HCT116 (cell line): ENCODE data around the gene GOLGA7B. TPM values are rescaled to one million over a fixed set of nuclear protein-coding genes. Genes with fewer than 3 reads are reported as not detected.

Experiments
- ATAC-seq: fragments of 200-7000 bp; cut with Tn5 transposase; 2 replicates; pipeline ENCODE4 v1.9.1; 2020; ENCODE audit warnings: mild to moderate bottlenecking, moderate library complexity
- BruUV-seq: library from RNA; stranded (reverse); fragments of 400-500 nt; replicated peaks from 2 replicates; lab custom pipeline; 2021; lab: Mats Ljungman, UMichigan
- CTCF ChIA-PET: fragments of 300-600 bp; sonication (Branson Sonifier 250); formaldehyde crosslinking; loops from one replicate; lab custom pipeline; 2021; ENCODE audit warnings: antibody characterized with exemption; lab: Charles Lee
- POLR2A ChIA-PET: fragments of 300-600, 350-600 bp; sonication (Branson Sonifier 250); formaldehyde crosslinking; loops from one replicate; lab custom pipeline; 2021; ENCODE audit warnings: antibody characterized with exemption; lab: Charles Lee
- RAD21 ChIA-PET, 2 experiments: fragments of 300-600 bp; sonication (Branson Sonifier 250); formaldehyde crosslinking; loops; one replicate each; lab custom pipeline; 2023; ENCODE audit warnings: low total read pairs in 2 of 2; ENCODE audit not compliant: uncharacterized antibody in 2 of 2, unreplicated experiment in 2 of 2, low non-redundant PET in 1 of 2; lab: Charles Lee
- DNase-seq: peaks from one replicate; pipeline ENCODE4 v3.0.0-alpha.2; 2010; ENCODE audit warnings: low read depth, low spot score
- H2AFZ ChIP-seq: fragments of 200-600 bp; shearing (Covaris generic), sonication (generic); 2 replicates; pipeline ENCODE4 v1.6.1; 2017; ENCODE audit warnings: low read depth, mixed run types, mixed read lengths, antibody characterized with exemption, low read length; ENCODE audit not compliant: poor library complexity, severe bottlenecking
- H3K27ac ChIP-seq: 2 replicates; pipeline ENCODE4 v1.5.1; 2012; ENCODE audit warnings: low read depth, low read length
- H3K27me3 ChIP-seq: fragments of 200-600 bp; sonication (generic); 2 replicates; pipeline ENCODE4 v1.6.1; 2016; ENCODE audit warnings: mixed run types, low read length, mixed read lengths; ENCODE audit not compliant: insufficient read depth
- H3K36me3 ChIP-seq, 2 experiments: fragments of 200-500 bp in 1 of 2; fragments of 200-600 bp in 1 of 2; sonication (Bioruptor generic) in 1 of 2; sonication (generic) in 1 of 2; 2 replicates each; pipeline versions ENCODE4 v1.5.1 to v1.6.1; 2014 to 2016; ENCODE audit warnings: low read length in 2 of 2, inconsistent platforms in 1 of 2, mixed read lengths in 1 of 2, mixed run types in 1 of 2; ENCODE audit not compliant: insufficient read depth in 2 of 2, control insufficient read depth in 1 of 2
- H3K4me1 ChIP-seq, 2 experiments: fragments of 200-600 bp in 1 of 2; sonication (generic) in 1 of 2; 2 replicates each; pipeline versions ENCODE4 v1.5.1 to v1.6.1; 2012 to 2017; ENCODE audit warnings: low read length in 2 of 2, inconsistent platforms in 1 of 2, mild to moderate bottlenecking in 1 of 2, mixed read lengths in 1 of 2, mixed run types in 1 of 2, moderate library complexity in 1 of 2; ENCODE audit not compliant: insufficient read depth in 2 of 2, control insufficient read depth in 1 of 2
- H3K4me2 ChIP-seq: fragments of 200-600 bp; sonication (generic); 2 replicates; pipeline ENCODE4 v1.6.1; 2017; ENCODE audit warnings: mixed run types, low read length, mixed read lengths
- H3K4me3 ChIP-seq, 2 experiments: fragments of 200-600 bp in 1 of 2; sonication (generic) in 1 of 2; replicated peaks in 1 of 2; 2 replicates each; pipeline ENCODE4 v1.5.1; 2011 to 2016; ENCODE audit warnings: low read length in 2 of 2, control low read depth in 1 of 2, low read depth in 1 of 2, mild to moderate bottlenecking in 1 of 2, mixed read lengths in 1 of 2, mixed run types in 1 of 2
- H3K79me2 ChIP-seq: fragments of 200-600 bp; sonication (generic); 2 replicates; pipeline ENCODE4 v1.6.1; 2017; ENCODE audit warnings: mild to moderate bottlenecking, mixed run types, low read length, moderate library complexity, mixed read lengths; ENCODE audit not compliant: insufficient read depth
- H3K9ac ChIP-seq: fragments of 200-600 bp; sonication (generic); 2 replicates; pipeline ENCODE4 v1.6.1; 2016; ENCODE audit warnings: low read length, mixed read lengths
- H3K9me2 ChIP-seq: fragments of 200-600 bp; sonication (generic), shearing (Covaris generic); 2 replicates; pipeline ENCODE4 v1.6.1; 2017; ENCODE audit warnings: mixed run types, mild to moderate bottlenecking, moderate library complexity; ENCODE audit not compliant: insufficient read depth
- H3K9me3 ChIP-seq, 2 experiments: fragments of 200-500 bp in 1 of 2; fragments of 200-600 bp in 1 of 2; sonication (Bioruptor generic) in 1 of 2; sonication (generic) in 1 of 2; 2 replicates each; pipeline ENCODE4 v1.6.1; 2014 to 2017; ENCODE audit warnings: low read length in 2 of 2, mixed read lengths in 2 of 2, inconsistent platforms in 1 of 2, low read depth in 1 of 2, mild to moderate bottlenecking in 1 of 2, mixed run types in 1 of 2, moderate library complexity in 1 of 2; ENCODE audit not compliant: control insufficient read depth in 1 of 2, insufficient read depth in 1 of 2
- H4K20me1 ChIP-seq: fragments of 200-600 bp; sonication (generic), shearing (Covaris generic); 2 replicates; pipeline ENCODE4 v1.6.1; 2017; ENCODE audit warnings: mixed run types, mild to moderate bottlenecking, moderate library complexity; ENCODE audit not compliant: insufficient read depth
- EGR1 ChIP-seq: IDR thresholded peaks from 2 replicates; pipeline ENCODE4 v1.6.1; 2012; ENCODE audit warnings: low read depth
- EZH2 ChIP-seq: fragments of 200-600 bp; sonication (generic); IDR thresholded peaks from 2 replicates; pipeline ENCODE4 v1.6.1; 2017; ENCODE audit warnings: antibody characterized with exemption, mixed run types
- EZH2phosphoT487 ChIP-seq: fragments of 200-600 bp; IDR thresholded peaks from 2 replicates; pipeline ENCODE4 v1.6.1; 2018; ENCODE audit warnings: antibody characterized with exemption, borderline replicate concordance
- POLR2A ChIP-seq: IDR thresholded peaks from 2 replicates; pipeline ENCODE4 v1.7.0; 2011; ENCODE audit warnings: borderline replicate concordance; ENCODE audit not compliant: insufficient read depth, insufficient read length; ENCODE audit errors: extremely low read depth
- POLR2AphosphoS5 ChIP-seq: IDR thresholded peaks from 2 replicates; pipeline ENCODE4 v1.6.1; 2011; ENCODE audit warnings: mild to moderate bottlenecking, low read depth, low read length, moderate library complexity
- RAD21 ChIP-seq: IDR thresholded peaks from 2 replicates; pipeline ENCODE4 v1.6.1; 2012; ENCODE audit warnings: low read depth, mild to moderate bottlenecking
- SRF ChIP-seq: IDR thresholded peaks from 2 replicates; pipeline ENCODE4 v1.6.1; 2012; ENCODE audit warnings: low read depth
- YY1 ChIP-seq: IDR thresholded peaks from 2 replicates; pipeline ENCODE4 v1.6.1; 2011; ENCODE audit warnings: low read length, low read depth, moderate library complexity, mild to moderate bottlenecking; ENCODE audit not compliant: insufficient replicate concordance; ENCODE audit errors: extremely low read depth
- intact Hi-C: fragments of 100-400 bp; cut with micrococcal nuclease; formaldehyde crosslinking; loops from 2 replicates; pipeline ENCODE4 v1.10.0; 2022
- total RNA-seq: library from RNA; stranded (reverse); gene quantifications from one replicate; pipeline ENCODE4 v1.2.1, GENCODE V29; 2021; ENCODE audit not compliant: unreplicated experiment
- TF ChIP-seq, protein P1 (sequence below): IDR thresholded peaks from 2 replicates; pipeline ENCODE4 v1.6.1; 2011; ENCODE audit warnings: mild to moderate bottlenecking, low read length, moderate library complexity; ENCODE audit not compliant: insufficient replicate concordance; ENCODE audit errors: extremely low read depth
- TF ChIP-seq, protein P2 (sequence below), 3 experiments: fragments of 200-600 bp in 1 of 3; sonication (generic) in 1 of 3; IDR thresholded peaks in 2 of 3; conservative IDR thresholded peaks in 1 of 3; 2 replicates each; pipeline ENCODE4 v1.5.1; 2012 to 2017; ENCODE audit warnings: low read depth in 2 of 3, low read length in 2 of 3, antibody characterized with exemption in 1 of 3, borderline replicate concordance in 1 of 3, control low read depth in 1 of 3, mild to moderate bottlenecking in 1 of 3, mixed read lengths in 1 of 3, mixed run types in 1 of 3, moderate library complexity in 1 of 3; ENCODE audit not compliant: insufficient read depth in 1 of 3

The GOLGA7B gene
- total RNA-seq, 1 experiment from 2014 or later = 1.0 TPM

GRCh38 chr10:97914837-97915211, 65.2 kb downstream of the GOLGA7B start:
- ChIA-PET CTCF (interaction anchor here (0.6 to 5.6 kb wide), 9 partner anchors 10 to 553 kb away, joined by 3 to 76 read pairs (median 3); no protein-coding TSS in a partner anchor), POLR2A (no interaction called here), RAD21 (interaction anchor here (0.6 to 2.1 kb wide), 6 partner anchors 44 to 408 kb away, joined by 3 to 13 read pairs (median 6); no protein-coding TSS in a partner anchor)
- Histone ChIP-seq H2AFZ (peak overlapping the region; percentile 75), H3K27ac (no peak overlapping the region; the same call in 1 of the 2 replicates), H3K79me2 (no peaks in the 10 kb centered on the region), H3K4me1 (peaks cover 3 to 9% of the 10 kb centered on the region in 2 experiments; a peak in 3 of 4 replicates), H3K4me2 (peak overlapping the region; percentile 57), H3K9ac (no peak overlapping the region), H3K4me3 (no peak overlapping the region), H4K20me1 (no peaks in the 10 kb centered on the region), H3K9me3 (no peaks in the 10 kb centered on the region), H3K9me2 (no peaks in the 10 kb centered on the region), H3K27me3 (peaks cover 5% of the 10 kb centered on the region; the same call in 1 of the 2 replicates)
- ATAC-seq (peak; percentile 98), DNase-seq (peak; percentile 58)
- intact Hi-C loops = loop anchor here (1.0 to 10.0 kb wide), 4 partner anchors 126 to 750 kb away; no protein-coding TSS in a partner anchor
- no TSS peak for BruUV-seq
- TF ChIP-seq POLR2A (no peak), YY1 (peak; percentile 65), EZH2phosphoT487 (no peak), EGR1 (no peak), EZH2 (no peak), SRF (no peak), POLR2AphosphoS5 (no peak), RAD21 (peak; percentile 99)
- TF ChIP-seq, protein P1, sequence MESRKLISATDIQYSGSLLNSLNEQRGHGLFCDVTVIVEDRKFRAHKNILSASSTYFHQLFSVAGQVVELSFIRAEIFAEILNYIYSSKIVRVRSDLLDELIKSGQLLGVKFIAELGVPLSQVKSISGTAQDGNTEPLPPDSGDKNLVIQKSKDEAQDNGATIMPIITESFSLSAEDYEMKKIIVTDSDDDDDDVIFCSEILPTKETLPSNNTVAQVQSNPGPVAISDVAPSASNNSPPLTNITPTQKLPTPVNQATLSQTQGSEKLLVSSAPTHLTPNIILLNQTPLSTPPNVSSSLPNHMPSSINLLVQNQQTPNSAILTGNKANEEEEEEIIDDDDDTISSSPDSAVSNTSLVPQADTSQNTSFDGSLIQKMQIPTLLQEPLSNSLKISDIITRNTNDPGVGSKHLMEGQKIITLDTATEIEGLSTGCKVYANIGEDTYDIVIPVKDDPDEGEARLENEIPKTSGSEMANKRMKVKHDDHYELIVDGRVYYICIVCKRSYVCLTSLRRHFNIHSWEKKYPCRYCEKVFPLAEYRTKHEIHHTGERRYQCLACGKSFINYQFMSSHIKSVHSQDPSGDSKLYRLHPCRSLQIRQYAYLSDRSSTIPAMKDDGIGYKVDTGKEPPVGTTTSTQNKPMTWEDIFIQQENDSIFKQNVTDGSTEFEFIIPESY = no peak
- TF ChIP-seq, protein P2, sequence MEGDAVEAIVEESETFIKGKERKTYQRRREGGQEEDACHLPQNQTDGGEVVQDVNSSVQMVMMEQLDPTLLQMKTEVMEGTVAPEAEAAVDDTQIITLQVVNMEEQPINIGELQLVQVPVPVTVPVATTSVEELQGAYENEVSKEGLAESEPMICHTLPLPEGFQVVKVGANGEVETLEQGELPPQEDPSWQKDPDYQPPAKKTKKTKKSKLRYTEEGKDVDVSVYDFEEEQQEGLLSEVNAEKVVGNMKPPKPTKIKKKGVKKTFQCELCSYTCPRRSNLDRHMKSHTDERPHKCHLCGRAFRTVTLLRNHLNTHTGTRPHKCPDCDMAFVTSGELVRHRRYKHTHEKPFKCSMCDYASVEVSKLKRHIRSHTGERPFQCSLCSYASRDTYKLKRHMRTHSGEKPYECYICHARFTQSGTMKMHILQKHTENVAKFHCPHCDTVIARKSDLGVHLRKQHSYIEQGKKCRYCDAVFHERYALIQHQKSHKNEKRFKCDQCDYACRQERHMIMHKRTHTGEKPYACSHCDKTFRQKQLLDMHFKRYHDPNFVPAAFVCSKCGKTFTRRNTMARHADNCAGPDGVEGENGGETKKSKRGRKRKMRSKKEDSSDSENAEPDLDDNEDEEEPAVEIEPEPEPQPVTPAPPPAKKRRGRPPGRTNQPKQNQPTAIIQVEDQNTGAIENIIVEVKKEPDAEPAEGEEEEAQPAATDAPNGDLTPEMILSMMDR (IDR thresholded peaks at IDR 0.05 in 2 of 3, conservative IDR thresholded peaks at IDR 0.05 in 1 of 3; ENCODE audit: borderline replicate concordance in 1 of 3, insufficient read depth in 1 of 3, low read depth in 2 of 3, low read length in 2 of 3) = peak; percentile 92 to 97 (median 96)
- TF ChIP-seq, all 23 proteins: peak for 3
- H3K36me3 ChIP-seq = no peaks in the 10 kb centered on the region
